Fibroblast of villous mesenchyme (primary cell): ENCODE data around the gene OSR1. TPM values are rescaled to one million over a fixed set of nuclear protein-coding genes. Genes with fewer than 3 reads are reported as not detected.

ENCODE experiments used
- DNase-seq: peaks from one replicate; pipeline ENCODE4 v3.0.0-alpha.2; 2010; ENCODE audit warnings: low read depth
- H3K4me3 ChIP-seq: 2 replicates; pipeline ENCODE4 v1.5.1; 2011; ENCODE audit warnings: low read depth, mild to moderate bottlenecking, low read length
- total RNA-seq: library from RNA; depleted of rRNA; stranded (reverse); fragments of >200 nt; gene quantifications from 2 replicates; pipeline ENCODE4 v1.2.3, GENCODE V29; 2012
- TF ChIP-seq, protein P1 (sequence below): IDR thresholded peaks from 2 replicates; pipeline ENCODE4 v1.5.1; 2012; ENCODE audit warnings: low read depth, mild to moderate bottlenecking, low read length; ENCODE audit not compliant: insufficient read depth

OSR1 gene
- total RNA-seq, 1 donor: 2.2 TPM

DNA sequence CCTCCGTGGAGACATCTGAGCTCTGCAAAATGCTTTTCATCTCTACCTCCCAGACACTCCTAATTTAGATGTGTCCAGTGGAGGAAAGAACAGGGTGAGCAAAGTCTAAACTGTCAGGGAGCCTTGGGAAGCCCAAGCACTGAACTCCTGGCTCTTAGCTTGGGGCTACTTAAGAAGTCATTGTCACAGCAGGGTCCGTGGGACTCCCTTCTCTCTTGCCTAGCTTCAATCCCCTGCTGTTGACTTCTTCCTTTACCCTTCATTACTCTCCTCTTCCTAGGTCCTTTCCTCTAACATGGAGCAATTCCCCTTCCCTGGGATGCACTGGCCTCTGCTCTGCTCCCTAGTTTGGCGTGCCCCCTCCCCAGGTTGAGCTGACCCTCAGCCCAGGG lies 3.4 kb downstream of the OSR1 start:
- TF ChIP-seq, protein P1, sequence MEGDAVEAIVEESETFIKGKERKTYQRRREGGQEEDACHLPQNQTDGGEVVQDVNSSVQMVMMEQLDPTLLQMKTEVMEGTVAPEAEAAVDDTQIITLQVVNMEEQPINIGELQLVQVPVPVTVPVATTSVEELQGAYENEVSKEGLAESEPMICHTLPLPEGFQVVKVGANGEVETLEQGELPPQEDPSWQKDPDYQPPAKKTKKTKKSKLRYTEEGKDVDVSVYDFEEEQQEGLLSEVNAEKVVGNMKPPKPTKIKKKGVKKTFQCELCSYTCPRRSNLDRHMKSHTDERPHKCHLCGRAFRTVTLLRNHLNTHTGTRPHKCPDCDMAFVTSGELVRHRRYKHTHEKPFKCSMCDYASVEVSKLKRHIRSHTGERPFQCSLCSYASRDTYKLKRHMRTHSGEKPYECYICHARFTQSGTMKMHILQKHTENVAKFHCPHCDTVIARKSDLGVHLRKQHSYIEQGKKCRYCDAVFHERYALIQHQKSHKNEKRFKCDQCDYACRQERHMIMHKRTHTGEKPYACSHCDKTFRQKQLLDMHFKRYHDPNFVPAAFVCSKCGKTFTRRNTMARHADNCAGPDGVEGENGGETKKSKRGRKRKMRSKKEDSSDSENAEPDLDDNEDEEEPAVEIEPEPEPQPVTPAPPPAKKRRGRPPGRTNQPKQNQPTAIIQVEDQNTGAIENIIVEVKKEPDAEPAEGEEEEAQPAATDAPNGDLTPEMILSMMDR: no peak
- DNase-seq: no peak
- no peak overlapping the region for H3K4me3 ChIP-seq

DNA sequence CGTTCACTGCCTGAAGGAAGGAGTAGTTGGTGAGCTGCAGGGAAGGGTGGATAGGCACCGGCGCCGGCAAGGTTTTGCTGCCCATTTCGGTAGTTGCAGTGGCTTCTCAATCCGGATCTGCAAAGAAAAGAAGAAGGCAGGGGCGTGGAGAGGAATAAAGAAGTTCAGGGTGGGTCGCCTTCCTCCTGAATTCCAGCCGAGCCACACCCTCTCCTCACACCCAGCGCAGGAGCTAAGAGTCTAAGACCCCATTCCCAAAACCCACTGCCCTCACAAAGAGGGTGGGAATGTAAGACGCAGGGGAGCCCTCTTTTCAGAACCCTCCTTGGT lies 4.7 kb downstream of the OSR1 start:
- H3K4me3 ChIP-seq: no peak overlapping the region
- TF ChIP-seq, protein P1: no peak
- DNase-seq: no peak

DNA sequence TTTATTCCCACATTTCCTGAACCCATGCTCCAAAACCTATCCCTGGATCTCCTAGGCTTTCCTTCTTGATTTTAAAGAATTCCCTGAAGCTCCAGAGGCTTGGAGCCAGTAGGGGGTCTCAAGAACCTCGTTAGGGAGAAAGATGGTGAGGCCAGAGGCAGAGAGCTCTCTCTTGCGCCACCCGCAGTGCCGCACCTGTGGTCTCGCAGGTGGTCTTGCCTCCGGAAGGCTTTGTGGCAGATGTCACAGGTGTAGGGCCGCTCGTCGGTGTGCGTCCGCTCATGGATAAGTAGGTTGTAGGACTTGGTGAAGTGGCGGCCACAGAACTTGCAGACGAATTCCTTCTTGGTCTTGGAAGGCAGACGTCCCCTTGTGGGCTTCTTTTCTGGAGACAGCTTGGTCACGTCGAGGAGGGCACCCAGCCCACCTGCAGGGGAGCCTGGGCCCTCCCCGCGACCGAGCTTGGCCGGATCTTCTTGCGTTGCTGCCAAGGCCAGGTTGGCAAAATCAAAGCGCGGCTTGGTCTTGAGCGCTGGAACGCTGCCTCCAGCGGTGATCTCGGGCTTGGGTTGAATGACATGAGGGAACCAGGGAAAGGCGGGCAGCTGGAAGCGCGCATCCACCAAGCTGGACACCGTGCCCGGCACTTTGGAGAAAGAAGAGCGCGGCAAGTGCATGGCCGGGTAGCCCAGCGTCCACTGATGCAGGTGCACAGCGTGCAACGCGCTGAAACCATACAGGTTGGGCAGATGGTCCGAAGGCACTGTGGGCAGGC lies 5.3 kb downstream of the OSR1 start:
- no peak for DNase-seq
- TF ChIP-seq, protein P1: no peak
- no peak overlapping the region for H3K4me3 ChIP-seq

DNA sequence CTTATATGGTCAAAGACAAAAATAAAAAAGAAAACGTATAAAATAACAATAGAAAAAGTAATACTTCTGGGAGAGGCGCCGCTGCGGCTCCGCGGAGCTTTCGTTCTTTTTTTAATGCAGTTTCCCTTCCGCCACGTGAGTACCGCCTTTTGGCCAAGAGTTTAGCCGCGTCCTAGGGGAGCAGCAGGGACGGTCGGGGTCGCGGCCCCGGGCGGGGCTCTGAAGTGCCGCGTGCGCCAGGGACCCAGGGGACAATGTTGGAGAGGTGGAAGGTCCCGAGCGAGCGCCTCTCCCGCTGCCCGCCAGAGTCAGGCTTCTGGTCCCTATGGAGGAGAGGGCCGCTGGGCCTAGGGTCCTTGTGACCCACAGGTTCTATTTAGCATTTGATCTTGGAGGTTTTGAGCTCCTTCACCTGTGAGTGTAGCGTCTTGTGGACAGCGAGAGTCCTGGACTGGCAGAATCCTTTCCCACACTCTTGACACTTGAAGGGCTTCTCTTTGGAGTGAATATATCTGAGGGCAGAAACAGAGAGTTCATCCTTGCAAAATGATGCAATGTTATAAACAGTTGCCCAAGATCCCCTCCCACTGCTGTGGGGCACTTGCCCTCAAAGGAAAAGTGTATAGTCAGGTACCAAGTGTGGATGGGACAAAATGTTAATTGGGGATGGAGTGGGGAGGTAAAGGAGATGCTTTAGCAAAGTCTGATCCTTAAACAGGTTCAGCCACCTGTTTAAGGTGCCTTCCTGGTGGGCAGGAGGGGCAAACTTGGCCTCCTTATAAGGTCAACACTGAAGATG lies 6.3 kb downstream of the OSR1 start:
- no peak for DNase-seq
- no peak overlapping the region for H3K4me3 ChIP-seq
- TF ChIP-seq, protein P1: no peak

DNA sequence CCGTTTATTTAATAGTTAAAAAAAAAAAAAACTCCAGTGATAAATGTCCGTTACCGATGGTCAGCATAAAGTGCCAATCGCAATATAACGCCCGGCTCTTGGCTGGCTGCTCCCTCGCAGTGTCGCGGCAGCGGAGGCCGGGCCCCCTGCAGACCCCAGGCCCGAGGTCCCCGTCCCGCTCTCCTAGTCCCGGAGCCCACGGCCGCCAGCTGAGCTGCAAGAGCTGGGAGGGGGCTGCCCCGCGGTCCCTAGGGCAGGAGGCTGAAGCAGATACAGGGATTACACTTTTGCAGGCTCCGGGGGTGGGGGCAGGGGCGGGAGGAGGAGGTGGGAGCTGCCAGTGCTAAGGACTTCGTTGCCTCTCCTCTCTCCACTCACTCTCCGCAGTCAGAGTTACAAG lies 6.9 kb downstream of the OSR1 start:
- H3K4me3 ChIP-seq: no peak overlapping the region
- TF ChIP-seq, protein P1: no peak
- DNase-seq: no peak

DNA sequence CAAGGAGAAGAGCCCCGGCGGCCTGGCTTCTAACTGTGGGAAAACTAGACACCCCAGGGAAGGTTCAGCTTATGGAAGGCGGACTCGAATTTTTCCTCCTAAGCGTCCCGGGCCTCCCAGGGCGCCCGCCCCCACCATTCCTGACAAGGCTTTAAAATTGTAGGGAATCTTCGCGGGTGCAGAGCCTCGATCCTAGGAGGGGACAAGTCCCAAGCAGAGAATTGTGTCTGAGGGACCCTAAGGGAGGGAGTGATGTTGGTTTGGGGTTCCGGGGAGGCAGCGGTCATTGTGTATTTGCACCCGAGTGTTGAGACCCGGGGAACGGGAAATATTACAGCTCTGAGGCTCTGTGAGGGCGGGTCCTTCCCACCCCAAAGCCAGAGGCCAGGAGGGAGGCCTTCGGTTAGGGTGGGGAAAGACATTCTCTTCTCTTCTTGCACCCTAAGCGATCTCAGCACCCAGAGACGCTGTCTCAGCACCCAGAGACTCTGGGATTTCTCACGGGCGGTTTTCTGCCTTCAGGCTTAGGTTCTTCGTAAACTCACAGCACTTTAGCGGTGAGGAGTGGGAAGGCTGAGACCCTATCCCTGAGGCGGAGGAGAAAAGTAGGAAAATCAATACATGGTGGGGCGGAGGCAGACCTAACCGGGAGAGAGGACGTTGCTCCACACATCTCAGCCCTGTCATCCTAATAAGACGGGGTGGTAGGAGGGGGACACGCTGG lies 7.6 kb downstream of the OSR1 start:
- TF ChIP-seq, protein P1: no peak
- H3K4me3 ChIP-seq: no peak overlapping the region
- no peak for DNase-seq
